ENCODE measurements around the gene FLCN.

The FLCN gene

DNA sequence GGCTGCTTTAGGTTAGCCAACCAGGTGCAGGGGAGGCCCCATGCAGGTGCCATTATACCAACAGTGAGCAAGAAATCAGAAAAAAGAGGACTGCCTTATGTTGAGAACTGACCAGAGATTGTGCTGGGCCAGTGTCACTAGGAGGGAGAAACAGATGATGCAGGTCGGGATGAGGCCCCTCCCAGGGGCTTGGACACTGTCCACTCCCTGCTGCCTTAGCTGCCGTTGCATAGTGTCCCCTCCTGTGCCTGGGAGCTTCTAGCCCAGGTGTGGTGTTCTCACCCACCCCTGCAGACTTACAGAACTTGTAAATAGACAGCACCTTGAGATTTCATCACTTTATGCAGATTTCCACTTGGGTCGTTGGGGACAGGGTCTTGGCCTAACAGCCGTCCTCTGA lies 67.6 kb downstream of the FLCN start:
- no peaks in the 10 kb centered on the region for H3K27me3 ChIP-seq (ENCODE audit: control insufficient read depth in 1 of 2, insufficient read depth in 2 of 2, low read length in 2 of 2)
- no peak overlapping the region for H3K9ac ChIP-seq (ENCODE audit: low read depth in 1 of 2, low read length in 2 of 2)
- H3K36me3 ChIP-seq (ENCODE audit: control insufficient read depth in 1 of 2, insufficient read depth in 2 of 2, low read length in 2 of 2), result peaks cover 60 to 91% of the 10 kb centered on the region in 2 donors
- H3K27ac ChIP-seq (ENCODE audit: low read depth, low read length), result no peak overlapping the region
- H3K4me1 ChIP-seq (ENCODE audit: control insufficient read depth in 1 of 2, insufficient read depth in 2 of 2, low read length in 2 of 2), result no peaks in the 10 kb centered on the region
- H3K9me3 ChIP-seq (ENCODE audit: control insufficient read depth in 1 of 2, low read length in 2 of 2), result no peaks in the 10 kb centered on the region
- H3K4me3 ChIP-seq (ENCODE audit: low read depth in 1 of 2, low read length in 2 of 2), result no peak overlapping the region

DNA sequence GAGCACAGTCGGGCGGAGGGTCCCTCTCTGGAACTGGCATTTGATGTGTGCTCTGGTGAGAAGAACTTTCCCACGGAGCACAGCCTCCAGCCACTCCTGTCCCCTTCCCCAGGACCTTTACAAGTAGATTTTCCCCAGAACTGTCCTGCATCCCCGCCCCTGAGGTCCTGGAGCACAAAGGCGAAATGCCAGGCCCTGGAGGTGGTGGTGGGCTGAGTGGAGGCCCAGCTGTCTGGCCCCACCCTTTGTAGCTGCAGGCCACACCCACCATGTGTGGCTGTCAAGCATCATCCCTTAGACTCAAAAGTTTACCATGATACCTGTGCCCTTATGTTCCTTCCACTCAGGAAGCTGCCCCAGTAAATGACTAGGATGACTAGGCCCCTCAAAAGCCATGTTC lies 68.6 kb downstream of the FLCN start:
- Histone ChIP-seq H3K4me3 (ENCODE audit: low read depth in 1 of 2, low read length in 2 of 2) (no peak overlapping the region), H3K4me1 (ENCODE audit: control insufficient read depth in 1 of 2, insufficient read depth in 2 of 2, low read length in 2 of 2) (no peaks in the 10 kb centered on the region), H3K9me3 (ENCODE audit: control insufficient read depth in 1 of 2, low read length in 2 of 2) (no peaks in the 10 kb centered on the region), H3K27ac (ENCODE audit: low read depth, low read length) (no peak overlapping the region), H3K9ac (ENCODE audit: low read depth in 1 of 2, low read length in 2 of 2) (no peak overlapping the region), H3K36me3 (ENCODE audit: control insufficient read depth in 1 of 2, insufficient read depth in 2 of 2, low read length in 2 of 2) (peaks cover 56 to 89% of the 10 kb centered on the region in 2 donors), H3K27me3 (ENCODE audit: control insufficient read depth in 1 of 2, insufficient read depth in 2 of 2, low read length in 2 of 2) (no peaks in the 10 kb centered on the region)

DNA sequence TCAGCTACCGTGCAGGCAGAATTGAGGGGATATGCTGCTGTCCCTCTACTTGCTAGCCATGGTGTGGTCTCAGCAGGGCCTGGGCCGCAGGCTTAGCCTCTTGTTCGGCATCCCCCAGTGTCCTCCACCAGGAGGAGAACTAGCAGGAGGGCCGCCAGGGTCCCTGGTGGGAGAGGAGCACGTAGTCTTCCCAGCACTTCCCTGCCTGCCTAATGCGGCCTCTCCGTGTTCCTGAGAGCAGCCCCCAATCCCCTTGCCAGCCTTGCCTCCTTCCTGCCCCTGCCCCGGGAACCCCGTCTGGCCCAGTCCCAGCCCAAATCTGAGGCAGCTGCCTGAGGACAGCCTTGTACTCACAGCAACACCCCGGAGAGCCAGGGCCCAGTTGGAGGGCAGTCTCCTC lies 69.0 kb downstream of the FLCN start:
- H3K27ac ChIP-seq (ENCODE audit: low read depth, low read length), result no peak overlapping the region
- no peaks in the 10 kb centered on the region for H3K27me3 ChIP-seq (ENCODE audit: control insufficient read depth in 1 of 2, insufficient read depth in 2 of 2, low read length in 2 of 2)
- H3K9ac ChIP-seq (ENCODE audit: low read depth in 1 of 2, low read length in 2 of 2), result no peak overlapping the region
- H3K4me3 ChIP-seq (ENCODE audit: low read depth in 1 of 2, low read length in 2 of 2), result no peak overlapping the region
- H3K4me1 ChIP-seq (ENCODE audit: control insufficient read depth in 1 of 2, insufficient read depth in 2 of 2, low read length in 2 of 2), result no peaks in the 10 kb centered on the region
- no peaks in the 10 kb centered on the region for H3K9me3 ChIP-seq (ENCODE audit: control insufficient read depth in 1 of 2, low read length in 2 of 2)
- H3K36me3 ChIP-seq (ENCODE audit: control insufficient read depth in 1 of 2, insufficient read depth in 2 of 2, low read length in 2 of 2), result peaks cover 52 to 89% of the 10 kb centered on the region in 2 donors

DNA sequence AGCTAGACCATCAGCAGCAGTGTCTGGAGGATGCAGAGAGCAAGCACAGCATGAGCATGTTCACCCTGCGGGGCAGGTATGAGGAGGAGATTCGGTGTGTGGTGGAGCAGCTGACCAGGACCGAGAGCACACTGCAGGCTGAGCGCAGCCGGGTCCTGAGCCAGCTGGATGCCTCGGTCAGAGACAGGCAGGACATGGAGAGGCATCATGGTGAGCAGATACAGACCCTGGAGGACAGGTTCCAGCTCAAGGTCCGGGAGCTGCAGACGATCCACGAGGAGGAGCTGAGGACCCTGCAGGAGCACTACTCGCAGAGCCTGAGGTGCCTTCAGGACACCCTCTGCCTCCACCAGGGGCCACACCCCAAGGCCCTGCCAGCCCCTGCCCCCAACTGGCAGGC lies 69.6 kb downstream of the FLCN start:
- Histone ChIP-seq H3K9ac (ENCODE audit: low read depth in 1 of 2, low read length in 2 of 2) (no peak overlapping the region), H3K27me3 (ENCODE audit: control insufficient read depth in 1 of 2, insufficient read depth in 2 of 2, low read length in 2 of 2) (no peaks in the 10 kb centered on the region), H3K9me3 (ENCODE audit: control insufficient read depth in 1 of 2, low read length in 2 of 2) (no peaks in the 10 kb centered on the region), H3K36me3 (ENCODE audit: control insufficient read depth in 1 of 2, insufficient read depth in 2 of 2, low read length in 2 of 2) (peaks cover 48 to 89% of the 10 kb centered on the region in 2 donors), H3K4me1 (ENCODE audit: control insufficient read depth in 1 of 2, insufficient read depth in 2 of 2, low read length in 2 of 2) (no peaks in the 10 kb centered on the region), H3K27ac (ENCODE audit: low read depth, low read length) (no peak overlapping the region), H3K4me3 (ENCODE audit: low read depth in 1 of 2, low read length in 2 of 2) (no peak overlapping the region)

DNA sequence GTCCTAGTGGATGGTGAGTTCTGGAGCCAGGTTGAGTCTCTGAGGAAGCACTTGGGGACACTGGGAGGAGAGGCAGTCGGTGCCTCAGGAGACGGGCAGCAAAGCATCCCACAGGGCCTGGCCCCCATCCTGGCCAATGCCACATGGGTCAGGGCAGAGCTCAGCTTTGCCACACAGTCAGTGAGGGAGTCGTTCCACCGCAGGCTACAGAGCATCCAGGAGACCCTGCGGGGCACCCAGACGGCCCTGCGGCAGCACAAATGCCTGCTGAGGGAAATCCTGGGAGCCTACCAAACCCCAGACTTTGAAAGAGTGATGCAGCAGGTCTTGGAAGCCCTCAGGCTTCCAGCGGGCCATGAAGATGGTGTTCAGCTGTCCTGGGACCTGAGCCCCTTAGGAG lies 70.5 kb downstream of the FLCN start:
- Histone ChIP-seq H3K27ac (ENCODE audit: low read depth, low read length) (no peak overlapping the region), H3K9ac (ENCODE audit: low read depth in 1 of 2, low read length in 2 of 2) (no peak overlapping the region), H3K36me3 (ENCODE audit: control insufficient read depth in 1 of 2, insufficient read depth in 2 of 2, low read length in 2 of 2) (peaks cover 46 to 89% of the 10 kb centered on the region in 2 donors), H3K9me3 (ENCODE audit: control insufficient read depth in 1 of 2, low read length in 2 of 2) (no peaks in the 10 kb centered on the region), H3K4me1 (ENCODE audit: control insufficient read depth in 1 of 2, insufficient read depth in 2 of 2, low read length in 2 of 2) (no peaks in the 10 kb centered on the region), H3K4me3 (ENCODE audit: low read depth in 1 of 2, low read length in 2 of 2) (no peak overlapping the region), H3K27me3 (ENCODE audit: control insufficient read depth in 1 of 2, insufficient read depth in 2 of 2, low read length in 2 of 2) (no peaks in the 10 kb centered on the region)

DNA sequence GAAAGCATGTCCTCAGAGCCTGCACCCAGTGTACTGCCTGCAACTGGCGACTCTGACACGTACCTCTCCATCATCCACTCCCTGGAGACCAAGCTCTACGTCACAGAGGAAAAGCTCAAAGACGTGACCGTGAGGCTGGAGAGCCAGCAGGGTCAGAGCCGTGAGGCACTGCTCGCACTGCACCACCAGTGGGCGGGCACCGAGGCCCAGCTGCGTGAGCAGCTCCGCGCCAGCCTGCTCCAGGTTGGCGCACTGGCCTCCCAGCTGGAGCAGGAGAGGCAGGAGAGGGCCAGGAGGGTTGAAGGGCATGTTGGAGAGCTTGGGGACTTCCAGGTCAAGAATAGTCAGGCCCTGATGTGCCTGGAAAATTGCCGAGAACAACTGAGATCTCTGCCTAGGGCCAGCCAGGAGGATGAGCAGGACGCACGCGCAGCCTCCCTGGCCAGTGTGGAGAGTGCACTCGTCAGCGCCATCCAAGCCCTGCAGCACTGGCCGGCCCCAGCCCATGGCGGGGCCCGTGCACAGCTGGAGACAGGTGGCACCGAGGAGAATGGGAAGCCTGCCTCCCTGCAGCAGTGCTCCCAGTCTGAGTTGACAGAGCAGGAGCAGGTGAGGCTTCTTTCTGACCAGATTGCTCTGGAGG lies 71.2 kb downstream of the FLCN start:
- Histone ChIP-seq H3K9ac (ENCODE audit: low read depth in 1 of 2, low read length in 2 of 2) (no peak overlapping the region), H3K27me3 (ENCODE audit: control insufficient read depth in 1 of 2, insufficient read depth in 2 of 2, low read length in 2 of 2) (no peaks in the 10 kb centered on the region), H3K27ac (ENCODE audit: low read depth, low read length) (no peak overlapping the region), H3K4me1 (ENCODE audit: control insufficient read depth in 1 of 2, insufficient read depth in 2 of 2, low read length in 2 of 2) (no peaks in the 10 kb centered on the region), H3K9me3 (ENCODE audit: control insufficient read depth in 1 of 2, low read length in 2 of 2) (no peaks in the 10 kb centered on the region), H3K36me3 (ENCODE audit: control insufficient read depth in 1 of 2, insufficient read depth in 2 of 2, low read length in 2 of 2) (peaks cover 50 to 90% of the 10 kb centered on the region in 2 donors), H3K4me3 (ENCODE audit: low read depth in 1 of 2, low read length in 2 of 2) (no peak overlapping the region)

DNA sequence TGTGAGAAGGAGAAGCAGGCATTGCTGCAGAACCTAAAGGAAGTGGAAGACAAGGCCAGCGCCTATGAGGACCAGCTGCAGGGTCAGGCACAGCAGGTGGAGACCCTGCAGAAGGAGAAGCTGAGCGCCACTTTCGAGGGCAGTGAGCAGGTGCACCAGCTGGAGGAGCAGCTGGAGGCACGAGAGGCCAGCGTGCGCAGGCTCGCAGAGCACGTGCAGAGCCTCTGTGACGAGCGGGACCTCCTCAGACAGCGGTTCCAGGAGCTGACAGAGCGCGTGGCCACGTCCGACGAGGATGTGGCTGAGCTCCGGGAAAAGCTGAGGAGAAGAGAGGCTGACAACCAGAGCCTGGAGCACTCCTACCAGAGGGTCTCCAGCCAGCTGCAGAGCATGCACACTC lies 72.3 kb downstream of the FLCN start:
- Histone ChIP-seq H3K27ac (ENCODE audit: low read depth, low read length) (no peak overlapping the region), H3K36me3 (ENCODE audit: control insufficient read depth in 1 of 2, insufficient read depth in 2 of 2, low read length in 2 of 2) (peaks cover 56 to 97% of the 10 kb centered on the region in 2 donors), H3K4me1 (ENCODE audit: control insufficient read depth in 1 of 2, insufficient read depth in 2 of 2, low read length in 2 of 2) (no peaks in the 10 kb centered on the region), H3K9ac (ENCODE audit: low read depth in 1 of 2, low read length in 2 of 2) (no peak overlapping the region), H3K27me3 (ENCODE audit: control insufficient read depth in 1 of 2, insufficient read depth in 2 of 2, low read length in 2 of 2) (no peaks in the 10 kb centered on the region), H3K9me3 (ENCODE audit: control insufficient read depth in 1 of 2, low read length in 2 of 2) (no peaks in the 10 kb centered on the region), H3K4me3 (ENCODE audit: low read depth in 1 of 2, low read length in 2 of 2) (no peak overlapping the region)

DNA sequence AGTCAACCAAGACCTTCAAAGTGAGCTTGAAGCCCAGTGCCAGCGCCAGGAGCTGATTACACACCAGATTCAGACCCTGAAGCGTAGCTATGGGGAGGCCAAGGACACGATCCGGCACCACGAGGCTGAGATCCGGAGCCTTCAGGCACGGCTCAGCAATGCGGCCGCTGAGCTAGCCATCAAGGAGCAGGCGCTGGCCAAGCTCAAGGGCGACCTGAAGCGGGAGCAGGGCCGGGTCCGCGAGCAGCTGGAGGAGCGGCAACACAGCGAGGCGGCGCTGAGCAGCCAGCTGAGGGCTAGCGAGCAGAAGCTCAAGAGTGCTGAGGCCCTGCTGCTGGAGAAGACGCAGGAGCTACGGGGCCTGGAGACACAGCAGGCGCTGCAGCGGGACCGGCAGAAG lies 72.8 kb downstream of the FLCN start:
- H3K27me3 ChIP-seq (ENCODE audit: control insufficient read depth in 1 of 2, insufficient read depth in 2 of 2, low read length in 2 of 2), result no peaks in the 10 kb centered on the region
- H3K4me3 ChIP-seq (ENCODE audit: low read depth in 1 of 2, low read length in 2 of 2), result no peak overlapping the region
- H3K9me3 ChIP-seq (ENCODE audit: control insufficient read depth in 1 of 2, low read length in 2 of 2), result no peaks in the 10 kb centered on the region
- H3K27ac ChIP-seq (ENCODE audit: low read depth, low read length), result no peak overlapping the region
- no peaks in the 10 kb centered on the region for H3K4me1 ChIP-seq (ENCODE audit: control insufficient read depth in 1 of 2, insufficient read depth in 2 of 2, low read length in 2 of 2)
- no peak overlapping the region for H3K9ac ChIP-seq (ENCODE audit: low read depth in 1 of 2, low read length in 2 of 2)
- peaks cover 56 to 97% of the 10 kb centered on the region in 2 donors for H3K36me3 ChIP-seq (ENCODE audit: control insufficient read depth in 1 of 2, insufficient read depth in 2 of 2, low read length in 2 of 2)

All from duodenal mucosa (tissue), 2 donors.